ENCODE data around the gene SEPTIN10.
"Not testable (repeated sequence)": the region's sequence is repeated elsewhere in the genome, so short reads cannot be mapped to it uniquely, and the experiment has no call there.

GRCh38 chr2:109628321-109628720, 14.6 kb upstream of the SEPTIN10 start:
- TF ChIP-seq, protein P1, sequence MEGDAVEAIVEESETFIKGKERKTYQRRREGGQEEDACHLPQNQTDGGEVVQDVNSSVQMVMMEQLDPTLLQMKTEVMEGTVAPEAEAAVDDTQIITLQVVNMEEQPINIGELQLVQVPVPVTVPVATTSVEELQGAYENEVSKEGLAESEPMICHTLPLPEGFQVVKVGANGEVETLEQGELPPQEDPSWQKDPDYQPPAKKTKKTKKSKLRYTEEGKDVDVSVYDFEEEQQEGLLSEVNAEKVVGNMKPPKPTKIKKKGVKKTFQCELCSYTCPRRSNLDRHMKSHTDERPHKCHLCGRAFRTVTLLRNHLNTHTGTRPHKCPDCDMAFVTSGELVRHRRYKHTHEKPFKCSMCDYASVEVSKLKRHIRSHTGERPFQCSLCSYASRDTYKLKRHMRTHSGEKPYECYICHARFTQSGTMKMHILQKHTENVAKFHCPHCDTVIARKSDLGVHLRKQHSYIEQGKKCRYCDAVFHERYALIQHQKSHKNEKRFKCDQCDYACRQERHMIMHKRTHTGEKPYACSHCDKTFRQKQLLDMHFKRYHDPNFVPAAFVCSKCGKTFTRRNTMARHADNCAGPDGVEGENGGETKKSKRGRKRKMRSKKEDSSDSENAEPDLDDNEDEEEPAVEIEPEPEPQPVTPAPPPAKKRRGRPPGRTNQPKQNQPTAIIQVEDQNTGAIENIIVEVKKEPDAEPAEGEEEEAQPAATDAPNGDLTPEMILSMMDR (IDR thresholded peaks at IDR 0.05), result not testable (repeated sequence)
- TF ChIP-seq EZH2 (IDR thresholded peaks at IDR 0.05), result not testable (repeated sequence)

All from neural progenitor cell (in vitro differentiated cells).